B cell (primary cell): Measurements from ENCODE around the gene GPR78. TPM values are rescaled to one million over a fixed set of nuclear protein-coding genes. Genes with fewer than 3 reads are reported as not detected.

Experiments used
- ATAC-seq: fragments of 200-7000 bp; cut with Tn5 transposase; one replicate; pipeline ENCODE4 v1.10.0; 2021; ENCODE audit warnings: low read depth, mild to moderate bottlenecking, moderate number of reproducible peaks, moderate library complexity
- CTCF ChIA-PET: fragments of 350-600 bp; sonication (Branson Sonifier 250); formaldehyde crosslinking; loops from one replicate; lab custom pipeline; 2021; ENCODE audit warnings: antibody characterized with exemption, inconsistent platforms; lab: Charles Lee
- POLR2A ChIA-PET: fragments of 350-600 bp; sonication (Branson Sonifier 250); formaldehyde crosslinking; loops from one replicate; lab custom pipeline; 2021; ENCODE audit warnings: antibody characterized with exemption; lab: Charles Lee
- DNase-seq: peaks from one replicate; pipeline ENCODE4 v3.0.0; 2013
- H2AFZ ChIP-seq: 2 replicates; pipeline ENCODE4 v1.6.1; 2012; ENCODE audit warnings: mild to moderate bottlenecking, low read depth, low read length; ENCODE audit not compliant: insufficient read depth, poor library complexity, severe bottlenecking
- H3K27ac ChIP-seq, 2 donors: 1 replicate in 1 of 2; 2 replicates in 1 of 2; pipeline ENCODE4 v1.5.1; 2012 to 2013; ENCODE audit warnings: low read length in 2 of 2, mild to moderate bottlenecking in 2 of 2, moderate library complexity in 1 of 2
- H3K27me3 ChIP-seq, 4 experiments: fragments of 200-600 bp in 1 of 4; sonication (generic) in 1 of 4; replicated peaks in 1 of 4; 1 replicate in 2 of 4; 2 replicates in 2 of 4; pipeline versions ENCODE4 v1.6.1 to v1.7.0; 2013 to 2016; ENCODE audit warnings: low read length in 3 of 4, mild to moderate bottlenecking in 2 of 4, mixed read lengths in 1 of 4, moderate library complexity in 1 of 4; ENCODE audit not compliant: insufficient read depth in 4 of 4, control insufficient read depth in 3 of 4; ENCODE audit errors: control extremely low read depth in 1 of 4
- H3K36me3 ChIP-seq, 2 experiments: replicated peaks in 1 of 2; 1 replicate in 1 of 2; 2 replicates in 1 of 2; pipeline versions ENCODE4 v1.6.1 to v1.7.1; 2013; ENCODE audit warnings: low read length in 1 of 2; ENCODE audit not compliant: insufficient read depth in 2 of 2, control insufficient read depth in 1 of 2; ENCODE audit errors: control extremely low read depth in 1 of 2, extremely low read depth in 1 of 2
- H3K4me1 ChIP-seq, 2 donors: fragments of 200-600 bp in 1 of 2; sonication (generic) in 1 of 2; 1 replicate in 1 of 2; 2 replicates in 1 of 2; pipeline versions ENCODE4 v1.5.1 to v1.6.1; 2013 to 2017; ENCODE audit warnings: low read length in 2 of 2; ENCODE audit not compliant: control insufficient read depth in 2 of 2, insufficient read depth in 2 of 2
- H3K4me2 ChIP-seq: replicated peaks from 2 replicates; pipeline ENCODE3; 2012; ENCODE audit warnings: mild to moderate bottlenecking, low read depth, low read length; ENCODE audit not compliant: poor library complexity, severe bottlenecking
- H3K4me3 ChIP-seq, 5 experiments: fragments of 200-600 bp in 1 of 5; sonication (generic) in 1 of 5; 1 replicate in 3 of 5; 2 replicates in 2 of 5; pipeline versions ENCODE4 v1.5.1 to v1.7.0; 2011 to 2016; ENCODE audit warnings: low read length in 4 of 5, mild to moderate bottlenecking in 4 of 5, low read depth in 2 of 5, control low read depth in 1 of 5, moderate library complexity in 1 of 5; ENCODE audit not compliant: insufficient read depth in 1 of 5; ENCODE audit errors: control extremely low read depth in 1 of 5, extremely low read depth in 1 of 5
- H3K79me2 ChIP-seq: fragments of 200-600 bp; sonication (generic); one replicate; pipeline ENCODE4 v1.6.0; 2016; ENCODE audit warnings: low read length; ENCODE audit not compliant: control insufficient read depth, insufficient read depth
- H3K9ac ChIP-seq: fragments of 200-600 bp; sonication (generic); 2 replicates; pipeline ENCODE4 v1.6.1; 2017; ENCODE audit warnings: mild to moderate bottlenecking, low read length, moderate library complexity
- H3K9me3 ChIP-seq, 3 donors: one replicate each; pipeline versions ENCODE4 v1.6.1 to v1.7.1; 2013; ENCODE audit warnings: low read length in 2 of 3; ENCODE audit not compliant: control insufficient read depth in 2 of 3, insufficient read depth in 1 of 3; ENCODE audit errors: control extremely low read depth in 1 of 3
- H4K20me1 ChIP-seq: 2 replicates; pipeline ENCODE4 v1.6.0; 2012; ENCODE audit warnings: mild to moderate bottlenecking, low read length; ENCODE audit not compliant: insufficient read depth, control insufficient read depth, poor library complexity, severe bottlenecking
- H3K27ac Mint-ChIP-seq: one replicate; pipeline ENCODE4 v1.8.0; 2021; ENCODE audit warnings: mixed read lengths
- H3K27me3 Mint-ChIP-seq: one replicate; pipeline ENCODE4 v1.8.0; 2021; ENCODE audit warnings: mixed read lengths
- H3K4me1 Mint-ChIP-seq: one replicate; pipeline ENCODE4 v1.8.0; 2021; ENCODE audit warnings: mixed read lengths
- H3K4me3 Mint-ChIP-seq: one replicate; pipeline ENCODE4 v1.8.0; 2021; ENCODE audit warnings: mixed read lengths
- H3K9me3 Mint-ChIP-seq: one replicate; pipeline ENCODE4 v1.8.0; 2022; ENCODE audit warnings: mixed read lengths; ENCODE audit not compliant: insufficient read depth
- CTCF ChIP-seq: fragments of 200-600 bp; IDR thresholded peaks from one replicate; pipeline ENCODE4 v1.8.0; 2022; ENCODE audit warnings: antibody characterized with exemption, mild to moderate bottlenecking
- EZH2 ChIP-seq: IDR thresholded peaks from 2 replicates; pipeline ENCODE4 v1.6.1; 2012; ENCODE audit warnings: borderline replicate concordance, low read depth, mild to moderate bottlenecking, moderate library complexity, low read length; ENCODE audit not compliant: insufficient read depth, poor library complexity, severe bottlenecking
- WGBS: methylation state at CpG from one replicate; pipeline ENCODE4 v1.1.5; 2013; ENCODE audit warnings: missing lambda C conversion rate; ENCODE audit not compliant: insufficient coverage; 5-methylcytosine and 5-hydroxymethylcytosine counted together
- intact Hi-C: fragments of 100-400 bp; cut with micrococcal nuclease; formaldehyde crosslinking; loops from one replicate; pipeline ENCODE4 v1.10.0; 2022
- polyA plus RNA-seq: library from polyadenylated mRNA; depleted of rRNA; stranded (reverse); fragments of >200 nt; gene quantifications from 2 replicates; pipeline ENCODE4 v1.2.3, GENCODE V29; 2012
- total RNA-seq, 2 donors: library from RNA; stranded (reverse); fragments of 120-200 nt in 1 of 2; gene quantifications; 1 replicate in 1 of 2; 2 replicates in 1 of 2; pipeline versions ENCODE4 v1.2.3 to v1.2.4, GENCODE V29; 2013 to 2022

Gene GPR78
- total and polyA plus RNA-seq, 2 donors (not counting 1 experiment from before 2014, with no cell fraction given) = not detected

DNA sequence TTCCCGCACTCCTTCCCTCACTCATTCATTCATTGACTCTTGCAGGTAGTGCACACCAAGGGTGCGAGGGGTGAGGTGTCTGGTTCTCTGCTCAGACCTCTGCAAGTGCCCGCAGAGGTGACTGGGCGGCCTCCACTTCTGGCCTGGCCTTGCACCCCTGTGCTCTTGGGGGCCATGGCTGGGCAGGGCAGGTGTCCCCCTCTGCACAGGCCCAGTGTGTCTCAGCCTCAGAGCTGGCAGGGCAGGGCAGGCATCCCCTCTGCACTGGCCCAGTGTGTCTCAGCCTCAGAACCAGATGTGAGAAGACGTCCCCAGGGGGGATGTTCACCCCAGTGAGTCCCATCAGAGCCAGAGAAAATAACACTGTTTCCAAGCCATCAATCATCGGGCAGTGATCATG lies 29.2 kb downstream of the GPR78 start:
- intact Hi-C loops = no loop called here
- Histone ChIP-seq H3K9me3 (no peaks in the 10 kb centered on the region), H2AFZ (no peak overlapping the region), H3K4me2 (no peak overlapping the region), H3K27me3 (peaks cover 0 to 3% (median 0%) of the 10 kb centered on the region in 4 experiments), H3K27ac (no peak overlapping the region), H4K20me1 (no peaks in the 10 kb centered on the region), H3K9ac (no peak overlapping the region), H3K4me1 (no peaks in the 10 kb centered on the region), H3K4me3 (no peak overlapping the region), H3K79me2 (no peaks in the 10 kb centered on the region), H3K36me3 (no peaks in the 10 kb centered on the region)
- H3K4me3 Mint-ChIP-seq = no peak overlapping the region
- ATAC-seq (no peak), DNase-seq (no peak)
- H3K4me1 Mint-ChIP-seq = no peaks in the 10 kb centered on the region
- ChIA-PET CTCF (no interaction called here), POLR2A (no interaction called here)
- H3K27ac Mint-ChIP-seq = no peak overlapping the region
- H3K27me3 Mint-ChIP-seq = peaks cover 6% of the 10 kb centered on the region
- 84% methylated on average over 6 of the region's 6 CpGs for WGBS
- TF ChIP-seq CTCF = no peak
- TF ChIP-seq EZH2 = no peak
- no peaks in the 10 kb centered on the region for H3K9me3 Mint-ChIP-seq

- TF ChIP-seq EZH2 = no peak
- TF ChIP-seq CTCF = no peak
- Mint-ChIP-seq H3K4me3 (no peak overlapping the region), H3K27ac (no peak overlapping the region), H3K27me3 (peaks cover 6% of the 10 kb centered on the region), H3K4me1 (no peaks in the 10 kb centered on the region), H3K9me3 (no peaks in the 10 kb centered on the region)
- H3K4me1 ChIP-seq = no peaks in the 10 kb centered on the region
- no peak overlapping the region for H3K4me3 ChIP-seq
- H3K9me3 ChIP-seq = no peaks in the 10 kb centered on the region
- no peak overlapping the region for H2AFZ ChIP-seq
- no peak for DNase-seq
- CTCF ChIA-PET = no interaction called here
- no peaks in the 10 kb centered on the region for H3K36me3 ChIP-seq
- H3K9ac ChIP-seq = no peak overlapping the region
- no peaks in the 10 kb centered on the region for H3K79me2 ChIP-seq
- ATAC-seq = no peak
- POLR2A ChIA-PET = no interaction called here
- intact Hi-C loops = no loop called here
- H3K27ac ChIP-seq = no peak overlapping the region
- WGBS = 79% methylated on average over 9 of the region's 9 CpGs
- no peaks in the 10 kb centered on the region for H4K20me1 ChIP-seq
- H3K4me2 ChIP-seq = no peak overlapping the region
- peaks cover 0 to 3% (median 0%) of the 10 kb centered on the region in 4 experiments for H3K27me3 ChIP-seq
Observed at GRCh38 chr4:8609824-8610350, 29.7 kb downstream of the GPR78 start.
